Tongue (tissue), 2 donors: ENCODE data around the gene SH2B3. TPM values are rescaled to one million over a fixed set of nuclear protein-coding genes. Genes with fewer than 3 reads are reported as not detected.

Source experiments
- DNase-seq: peaks from one replicate; pipeline ENCODE4 v3.0.0-alpha.2; 2015
- total RNA-seq: library from RNA; depleted of rRNA; stranded (reverse); fragments of >200 nt; gene quantifications from one replicate; pipeline ENCODE4 v1.2.3, GENCODE V29; 2014

SH2B3 gene
- total RNA-seq, 1 donor from 2014 or later = 11.7 TPM

- DNase-seq = no peak
Observed at GRCh38 chr12:111428728-111429175, 23.0 kb downstream of the SH2B3 start.

- DNase-seq = no peak
Observed at GRCh38 chr12:111429828-111430432, 24.2 kb downstream of the SH2B3 start.

DNA sequence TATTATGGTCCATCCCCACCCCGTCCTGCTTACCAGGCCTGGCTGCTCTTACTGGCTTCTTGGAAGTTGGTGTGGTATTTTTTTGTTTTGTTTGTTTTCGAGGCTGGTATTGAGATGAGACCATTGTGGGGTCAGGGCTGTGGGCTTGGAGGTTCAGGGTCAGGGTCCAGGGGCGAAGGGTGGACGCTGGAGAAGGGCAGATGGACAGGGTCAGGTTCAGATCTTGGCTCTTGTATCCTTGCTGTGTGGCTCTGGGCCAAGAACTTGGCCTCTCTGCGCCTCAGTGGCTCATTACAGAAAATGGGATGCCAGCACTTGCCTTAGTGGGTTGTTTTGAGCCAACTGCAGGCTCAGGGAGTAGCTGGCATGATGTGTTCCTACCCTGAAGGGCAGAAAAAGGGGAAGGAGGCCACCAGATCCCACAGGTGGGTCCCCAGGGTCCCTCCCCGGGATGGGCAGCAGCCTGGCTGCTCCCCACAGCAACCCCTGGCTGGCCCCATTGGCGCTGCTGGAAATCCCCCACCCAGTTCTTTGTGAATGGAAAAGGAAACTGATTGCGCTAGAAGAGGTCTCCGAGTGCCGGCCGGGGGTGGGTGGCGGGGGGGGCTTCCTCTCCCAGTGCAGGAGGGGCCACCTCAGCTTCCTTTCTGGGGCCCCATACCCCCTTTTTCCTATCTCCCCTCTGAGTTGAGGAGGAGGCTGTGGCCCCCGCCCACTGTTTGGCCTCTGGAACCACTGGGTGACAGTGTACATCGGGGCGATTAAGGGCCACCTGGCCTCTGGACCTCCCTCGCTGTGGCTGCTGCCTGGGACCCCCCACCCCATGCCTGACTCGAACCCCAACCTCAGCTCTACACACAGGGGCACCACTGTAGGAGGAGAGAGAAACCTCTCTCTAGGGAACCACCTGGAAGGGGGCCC is 25.0 kb downstream of the SH2B3 start:
- no peak for DNase-seq

DNA sequence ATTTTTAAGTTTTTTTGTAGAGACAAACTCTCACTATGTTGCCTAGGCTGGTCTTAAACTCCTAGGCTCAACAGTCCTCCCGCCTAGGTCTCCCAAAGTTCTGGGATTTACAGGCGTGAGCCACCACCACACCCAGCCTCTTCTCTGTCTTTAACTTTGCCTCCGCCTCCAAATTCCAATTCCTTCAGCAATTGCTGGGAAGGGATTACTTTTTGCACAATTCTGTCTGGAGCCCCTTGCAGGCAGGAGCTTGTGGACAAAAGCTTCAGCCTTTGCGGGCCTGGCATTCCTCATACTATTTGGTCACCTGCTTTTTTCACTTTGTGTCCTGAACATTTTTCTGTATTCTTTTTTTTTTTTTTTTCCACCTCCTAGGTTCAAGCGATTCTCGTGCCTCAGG is 26.0 kb downstream of the SH2B3 start:
- DNase-seq = no peak

GRCh38 chr12:111434049-111434448 is 28.3 kb downstream of the SH2B3 start:
- no peak for DNase-seq

DNA sequence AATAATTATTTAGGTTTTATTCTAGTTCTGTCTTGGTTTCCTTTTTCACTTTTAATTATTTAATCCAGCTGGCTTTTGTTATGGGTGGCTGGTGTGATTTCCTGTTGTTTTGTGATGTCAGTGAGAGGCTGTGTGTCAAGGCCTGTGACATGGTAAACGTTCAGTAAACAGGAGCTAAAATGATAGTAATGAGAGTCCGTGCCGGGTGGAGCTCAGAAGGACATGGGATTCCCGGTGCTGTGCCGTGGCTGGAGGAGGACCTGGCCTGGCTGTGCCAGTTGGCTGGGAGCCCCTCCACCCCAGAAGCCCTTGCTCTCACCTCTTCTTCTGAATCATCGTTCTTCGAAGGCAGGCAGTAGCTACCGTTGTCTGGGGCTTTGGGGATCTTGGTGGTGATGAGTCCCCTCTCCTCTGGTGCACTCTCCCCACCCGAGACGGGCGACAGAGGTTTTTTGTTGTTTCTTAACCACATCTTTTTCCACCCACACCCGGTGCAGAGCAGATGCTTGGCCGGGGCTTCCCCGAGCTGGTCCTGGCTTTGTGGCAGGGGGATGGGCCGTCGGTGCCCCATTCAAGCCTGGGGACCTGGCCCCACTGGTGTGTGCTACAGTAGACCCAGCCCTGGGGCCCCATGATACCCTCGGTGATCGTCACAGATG is 29.1 kb downstream of the SH2B3 start:
- DNase-seq = no peak

GRCh38 chr12:111435661-111436201 is 30.0 kb downstream of the SH2B3 start:
- no peak for DNase-seq

- no peak for DNase-seq
Observed at GRCh38 chr12:111436266-111436665, 30.5 kb downstream of the SH2B3 start.

DNA sequence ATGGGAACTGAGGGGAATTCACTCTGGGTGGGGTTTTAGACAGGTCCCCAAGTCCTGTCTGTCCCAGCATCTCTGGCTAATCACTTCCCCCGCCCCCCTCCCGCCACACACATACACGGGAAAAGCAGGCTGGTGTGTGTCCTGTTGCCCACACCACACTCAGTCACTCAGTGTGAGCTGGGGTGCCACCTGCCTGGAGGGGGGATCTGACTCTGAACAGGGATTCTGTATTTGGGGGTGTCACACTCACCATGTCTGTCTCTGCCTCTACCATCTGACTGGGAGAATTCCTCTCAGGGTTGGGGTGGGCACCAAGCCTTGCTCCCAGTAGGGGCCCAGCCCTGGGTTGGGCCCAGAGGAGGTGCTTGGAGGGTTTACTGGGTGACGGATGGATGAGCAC is 31.1 kb downstream of the SH2B3 start:
- no peak for DNase-seq

- DNase-seq = no peak
Observed at GRCh38 chr12:111437816-111438454, 32.2 kb downstream of the SH2B3 start.

- no peak for DNase-seq
Observed at GRCh38 chr12:111438481-111438880, 32.8 kb downstream of the SH2B3 start.

DNA sequence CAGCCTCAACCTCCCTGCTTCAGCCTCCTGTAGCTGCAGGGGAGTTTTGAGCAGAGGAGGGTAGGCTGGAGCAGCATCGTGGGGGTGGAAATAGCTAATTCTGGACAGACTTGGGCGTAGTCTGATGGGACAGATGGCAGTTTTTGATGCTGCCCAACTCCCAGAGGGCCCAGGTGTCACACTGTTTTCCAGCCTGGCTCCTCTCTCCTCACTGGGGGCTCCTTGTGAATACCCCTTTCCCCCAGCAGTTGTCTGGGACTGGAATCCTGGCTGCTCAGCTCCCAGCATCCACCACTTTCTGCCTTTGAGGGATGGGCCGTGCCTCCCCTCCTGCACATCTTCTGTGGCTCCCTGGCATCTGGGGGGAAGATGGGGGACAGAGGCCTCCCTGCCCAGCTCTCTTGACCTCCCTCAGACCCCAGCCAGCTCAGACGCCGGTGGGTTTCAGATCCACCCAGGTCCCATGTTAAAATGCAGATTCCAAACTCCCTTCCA is 34.0 kb downstream of the SH2B3 start:
- DNase-seq = no peak

- DNase-seq = no peak
Observed at GRCh38 chr12:111440152-111440551, 34.4 kb downstream of the SH2B3 start.

DNA sequence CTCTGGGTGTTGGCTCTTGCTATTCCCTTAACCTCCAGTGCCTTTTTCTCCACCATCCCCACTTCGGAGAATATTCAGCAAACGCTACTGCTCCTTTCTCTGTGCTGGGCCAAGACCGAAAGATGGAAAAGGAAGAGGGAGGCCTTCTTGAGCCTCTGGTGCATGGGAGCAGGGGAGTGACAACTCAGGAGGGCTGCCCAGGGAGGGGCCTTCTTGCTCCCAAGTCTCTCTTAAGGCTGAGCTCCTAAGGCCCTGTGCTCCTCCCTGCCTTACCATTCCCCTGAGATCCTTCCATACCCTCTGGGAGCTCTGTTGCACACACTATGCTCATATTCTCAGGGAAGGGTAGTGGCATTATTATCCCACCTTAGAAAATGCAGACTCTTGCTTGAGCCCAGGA is 34.9 kb downstream of the SH2B3 start:
- no peak for DNase-seq

GRCh38 chr12:111441107-111441928 is 35.6 kb downstream of the SH2B3 start:
- DNase-seq = no peak

DNA sequence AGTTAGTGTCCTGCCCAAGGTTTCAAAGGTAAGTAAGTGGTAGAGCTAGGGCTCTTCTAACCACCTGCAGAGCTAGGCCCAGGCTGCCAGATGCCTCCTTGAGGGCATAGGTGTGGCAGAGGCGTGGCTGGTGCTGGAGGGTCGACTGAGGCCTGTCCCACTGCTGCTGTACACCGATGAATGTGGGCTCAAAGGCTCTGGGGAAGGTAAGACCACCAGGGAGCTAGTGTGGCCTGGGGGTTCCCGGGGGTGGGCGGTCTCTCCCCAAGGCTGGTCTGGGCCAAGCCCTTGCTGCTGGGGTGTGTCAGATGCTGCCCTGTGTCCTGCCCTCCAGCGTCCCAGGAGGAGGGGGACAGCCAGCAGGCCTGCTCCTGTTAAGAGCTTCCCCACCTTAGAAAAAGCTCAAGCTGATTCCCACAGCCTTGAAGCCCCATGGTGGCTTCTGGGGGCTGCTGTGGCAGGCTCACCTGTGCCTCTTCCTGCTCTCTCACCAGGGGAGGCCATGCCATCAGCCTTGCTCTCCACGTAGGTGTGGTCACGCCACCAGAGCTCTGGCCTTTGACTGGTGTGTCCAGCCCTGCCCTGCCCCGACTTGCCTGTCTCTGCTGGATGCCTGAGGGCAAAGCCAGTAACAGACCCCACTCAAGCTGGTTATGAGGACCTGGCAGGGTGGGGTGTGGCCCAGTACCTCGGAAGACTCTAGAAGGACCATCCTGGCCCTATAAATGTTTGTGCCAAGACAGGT is 36.8 kb downstream of the SH2B3 start:
- DNase-seq = no peak

GRCh38 chr12:111443086-111443485 is 37.4 kb downstream of the SH2B3 start:
- DNase-seq = no peak

- DNase-seq = no peak
Observed at GRCh38 chr12:111443586-111443985, 37.9 kb downstream of the SH2B3 start.

DNA sequence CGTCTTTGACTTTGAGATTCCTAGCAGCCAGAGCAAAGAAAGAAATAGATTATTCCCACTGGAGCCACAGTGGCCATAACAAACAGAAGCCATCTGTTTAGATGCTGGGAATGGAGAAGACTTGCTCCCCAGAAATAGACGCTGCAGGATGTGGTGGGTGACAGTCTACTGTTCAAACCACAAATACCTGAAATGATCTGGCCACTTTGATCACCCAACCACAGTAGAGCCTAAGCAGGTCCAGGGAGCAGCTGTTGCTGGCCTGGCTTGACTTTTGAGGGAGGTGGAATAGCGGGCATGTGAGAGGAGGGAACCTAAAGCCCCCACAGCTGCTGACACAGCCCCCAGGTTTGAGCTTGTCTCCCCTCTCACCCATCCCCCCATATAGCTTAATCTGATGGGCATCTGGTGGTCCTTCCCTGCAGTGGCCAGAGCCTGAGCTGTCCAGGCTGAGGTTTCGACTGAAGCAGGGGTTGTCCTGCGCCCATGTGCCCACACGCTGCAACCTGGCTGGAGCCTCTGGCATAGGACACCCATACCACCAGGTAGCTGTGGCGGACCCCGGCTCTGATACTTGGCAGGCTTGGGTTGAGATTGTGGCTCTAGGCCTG is 38.7 kb downstream of the SH2B3 start:
- DNase-seq = no peak
